Fibroblast of villous mesenchyme (primary cell): ENCODE results near the gene CNTN4. TPM values are rescaled to one million over a fixed set of nuclear protein-coding genes. Genes with fewer than 3 reads are reported as not detected.
A peak's percentile ranks its signal among the peaks of the same experiment; 100 is the strongest.

ENCODE experiments used
- DNase-seq: peaks from one replicate; pipeline ENCODE4 v3.0.0-alpha.2; 2010; ENCODE audit warnings: low read depth
- H3K4me3 ChIP-seq: 2 replicates; pipeline ENCODE4 v1.5.1; 2011; ENCODE audit warnings: low read depth, mild to moderate bottlenecking, low read length
- CTCF ChIP-seq: IDR thresholded peaks from 2 replicates; pipeline ENCODE4 v1.5.1; 2012; ENCODE audit warnings: low read depth, mild to moderate bottlenecking, low read length; ENCODE audit not compliant: insufficient read depth
- total RNA-seq: library from RNA; depleted of rRNA; stranded (reverse); fragments of >200 nt; gene quantifications from 2 replicates; pipeline ENCODE4 v1.2.3, GENCODE V29; 2012

CNTN4 gene
- total RNA-seq, 1 donor, result 6.9 TPM

- no peak for TF ChIP-seq CTCF
- no peak overlapping the region for H3K4me3 ChIP-seq
- DNase-seq, result peak; percentile 62
Observed at GRCh38 chr3:2741516-2741915, 642.9 kb downstream of the CNTN4 start.

GRCh38 chr3:2765002-2765579 is 666.4 kb downstream of the CNTN4 start:
- no peak for DNase-seq
- peak; percentile 6 for TF ChIP-seq CTCF
- no peak overlapping the region for H3K4me3 ChIP-seq

DNA sequence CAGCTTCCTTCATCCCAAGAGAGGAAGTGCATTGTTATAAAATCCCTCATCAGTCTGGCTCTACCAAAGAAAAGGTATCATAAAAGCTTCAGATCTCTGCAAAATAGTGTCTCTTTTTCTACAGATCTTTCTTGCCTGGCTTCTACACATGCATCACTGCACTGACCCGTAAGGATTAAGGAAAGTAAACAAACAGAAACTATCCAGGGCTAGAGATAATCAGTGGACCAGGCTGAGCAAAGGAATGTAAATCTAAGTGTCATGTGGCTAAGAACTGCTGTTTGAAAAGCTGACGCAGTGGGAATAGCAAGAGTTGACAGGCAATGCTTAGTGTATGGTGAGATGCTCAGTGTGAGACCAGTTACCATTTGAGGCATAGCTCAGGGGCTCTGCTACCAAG is 671.8 kb downstream of the CNTN4 start:
- peak; percentile 67 for DNase-seq
- no peak overlapping the region for H3K4me3 ChIP-seq
- no peak for TF ChIP-seq CTCF

DNA sequence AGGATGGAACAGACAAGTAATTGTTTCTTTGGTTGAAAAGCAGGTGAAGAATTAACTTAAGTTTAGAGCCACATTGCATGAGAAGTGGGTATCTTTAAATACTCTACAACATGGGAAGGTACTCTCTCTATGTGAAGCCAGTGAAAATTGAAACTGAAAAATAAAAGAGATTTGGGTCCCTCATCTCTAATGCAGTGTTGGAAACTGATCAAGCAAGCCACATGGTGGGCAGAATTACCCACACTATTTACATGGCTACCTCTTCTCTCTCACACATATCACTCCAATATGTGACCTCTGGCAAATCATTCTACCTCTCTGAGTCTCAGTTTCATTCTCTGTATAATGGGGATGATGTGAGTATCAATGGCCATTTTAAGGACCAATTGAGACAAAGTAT is 672.5 kb downstream of the CNTN4 start:
- TF ChIP-seq CTCF, result no peak
- H3K4me3 ChIP-seq, result no peak overlapping the region
- DNase-seq, result no peak

DNA sequence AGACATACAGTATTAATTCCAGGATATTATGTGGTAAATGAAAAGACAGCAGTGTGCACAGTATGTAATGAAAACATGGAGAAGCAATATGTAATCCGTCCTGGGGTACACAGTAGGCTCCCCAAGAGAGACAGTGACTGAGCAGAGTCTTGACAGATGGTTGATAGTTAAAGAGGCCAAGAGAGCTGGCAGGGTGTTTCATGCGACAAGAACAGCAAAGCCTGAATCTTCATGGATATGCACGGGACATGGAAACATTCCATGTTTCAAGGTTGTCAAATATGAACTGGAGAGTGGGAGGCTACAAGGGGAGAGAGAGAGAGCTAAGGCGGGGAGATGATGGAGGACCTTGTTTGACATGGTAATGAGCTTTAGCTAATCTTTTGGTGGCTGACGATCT is 673.1 kb downstream of the CNTN4 start:
- H3K4me3 ChIP-seq, result no peak overlapping the region
- TF ChIP-seq CTCF, result no peak
- DNase-seq, result no peak

- TF ChIP-seq CTCF, result no peak
- DNase-seq, result no peak
- no peak overlapping the region for H3K4me3 ChIP-seq
Observed at GRCh38 chr3:2772803-2773202, 674.1 kb downstream of the CNTN4 start.
